ENCODE data around the gene KIDINS220. TPM values are rescaled to one million over a fixed set of nuclear protein-coding genes. Genes with fewer than 3 reads are reported as not detected.

The KIDINS220 gene
- total and polyA plus RNA-seq, 9 of the 15 experiments (the other 6 are each of a cell fraction or from before 2014, with no cell fraction given), result 15.2 to 48.0 (median 34.4) TPM

GRCh38 chr2:8848328-8849100 lies 11.1 kb upstream of the KIDINS220 start (continued):
- TF ChIP-seq ZNF280A (IDR thresholded peaks at IDR 0.05; ENCODE audit: low read depth, partially characterized antibody) (no peak), ZKSCAN3 (CRISPR knock-in tag; IDR thresholded peaks at IDR 0.05) (no peak), EZH2 (IDR thresholded peaks at IDR 0.05; ENCODE audit: borderline replicate concordance, low read depth, low read length) (no peak), MAFG (tag; conservative IDR thresholded peaks at IDR 0.05) (no peak), JUN (IDR thresholded peaks at IDR 0.05; ENCODE audit: borderline replicate concordance, low read depth, low read length) (no peak), JUN (CRISPR knock-in tag; IDR thresholded peaks at IDR 0.05; ENCODE audit: borderline replicate concordance) (no peak), KLF6 (CRISPR knock-in tag; IDR thresholded peaks at IDR 0.05; ENCODE audit: borderline replicate concordance) (no peak), RAD21 (CRISPR knock-in tag; conservative IDR thresholded peaks at IDR 0.05 in 1 of 2, IDR thresholded peaks at IDR 0.05 in 1 of 2) (no peak), GATA2 (CRISPR knock-in tag; IDR thresholded peaks at IDR 0.05) (no peak), RERE (CRISPR knock-in tag; IDR thresholded peaks at IDR 0.05; ENCODE audit: borderline replicate concordance) (no peak)

Measured in K562 (cell line).